Endodermal cell (in vitro differentiated cells): ENCODE data around the gene OR52N1. TPM values are rescaled to one million over a fixed set of nuclear protein-coding genes. Genes with fewer than 3 reads are reported as not detected.

Experiments
- DNase-seq: peaks from one replicate; pipeline ENCODE4 v3.0.0-alpha.2; 2017
- H3K27ac ChIP-seq: 2 replicates; pipeline ENCODE4 v1.5.1; 2013; ENCODE audit warnings: mild to moderate bottlenecking, low read depth, low read length, moderate library complexity
- H3K27me3 ChIP-seq: 2 replicates; pipeline ENCODE4 v1.6.1; 2013; ENCODE audit warnings: mild to moderate bottlenecking, low read length, moderate library complexity; ENCODE audit not compliant: insufficient read depth, control insufficient read depth, poor library complexity, severe bottlenecking
- H3K36me3 ChIP-seq: 2 replicates; pipeline ENCODE4 v1.7.0; 2013; ENCODE audit warnings: mild to moderate bottlenecking, low read length, moderate library complexity; ENCODE audit not compliant: control insufficient read depth, insufficient read depth
- H3K4me1 ChIP-seq: one replicate; pipeline ENCODE4 v1.7.0; 2013; ENCODE audit warnings: low read length; ENCODE audit not compliant: control insufficient read depth, insufficient read depth
- H3K4me3 ChIP-seq: 2 replicates; pipeline ENCODE4 v1.5.1; 2013; ENCODE audit warnings: mild to moderate bottlenecking, low read length, moderate library complexity
- H3K9ac ChIP-seq: 2 replicates; pipeline ENCODE4 v1.6.1; 2013; ENCODE audit warnings: mild to moderate bottlenecking, low read length, moderate library complexity; ENCODE audit not compliant: poor library complexity, severe bottlenecking; ENCODE audit errors: extremely low read depth
- H3K9me3 ChIP-seq: 2 replicates; pipeline ENCODE4 v1.6.1; 2013; ENCODE audit warnings: mild to moderate bottlenecking, low read length, moderate library complexity; ENCODE audit not compliant: control insufficient read depth
- H3K27ac Mint-ChIP-seq: 2 replicates; pipeline ENCODE4 v1.8.0; 2020; ENCODE audit warnings: mixed read lengths
- H3K27me3 Mint-ChIP-seq: 2 replicates; pipeline ENCODE4 v1.8.0; 2021; ENCODE audit warnings: mild to moderate bottlenecking, mixed read lengths; ENCODE audit not compliant: insufficient read depth
- H3K36me3 Mint-ChIP-seq: 2 replicates; pipeline ENCODE4 v1.8.0; 2020; ENCODE audit warnings: low read depth, mixed read lengths
- H3K4me1 Mint-ChIP-seq: 2 replicates; pipeline ENCODE4 v1.8.0; 2020; ENCODE audit warnings: mixed read lengths
- H3K4me3 Mint-ChIP-seq: 2 replicates; pipeline ENCODE4 v1.8.0; 2020; ENCODE audit warnings: mild to moderate bottlenecking, moderate library complexity, mixed read lengths
- H3K9me3 Mint-ChIP-seq: 2 replicates; pipeline ENCODE4 v1.8.0; 2020; ENCODE audit warnings: mild to moderate bottlenecking, mixed read lengths
- WGBS, 2 experiments: methylation state at CpG; one replicate each; pipeline versions ENCODE4 v1.1.5 to v1.1.7; 2013; ENCODE audit warnings: missing lambda C conversion rate in 2 of 2, mixed read lengths in 1 of 2; ENCODE audit not compliant: insufficient coverage in 1 of 2, insufficient read length in 1 of 2; 5-methylcytosine and 5-hydroxymethylcytosine counted together
- total RNA-seq, 2 donors: library from RNA; stranded (reverse); fragmentation: NEBNext Ultra II Directional in 1 of 2; extraction: Animal tissue kit (Norgen Biotek cat#: 25700) in 1 of 2; gene quantifications; 2 replicates in 1 of 2; 3 replicates in 1 of 2; pipeline ENCODE4 v1.2.1, GENCODE V29; 2021
- TF ChIP-seq, protein P1 (sequence below): fragments of 200-600 bp; sonication (generic); conservative IDR thresholded peaks from 2 replicates; pipeline ENCODE4 v1.5.0; 2021; ENCODE audit warnings: antibody characterized with exemption, mild to moderate bottlenecking

OR52N1 gene
- total RNA-seq, 2 donors from 2014 or later: not detected

GRCh38 chr11:5749836-5750235, 41.2 kb downstream of the OR52N1 start:
- no peaks in the 10 kb centered on the region for H3K27me3 Mint-ChIP-seq
- Histone ChIP-seq H3K9ac (no peak overlapping the region), H3K27ac (no peak overlapping the region), H3K27me3 (no peaks in the 10 kb centered on the region), H3K36me3 (no peaks in the 10 kb centered on the region), H3K9me3 (no peaks in the 10 kb centered on the region), H3K4me1 (no peaks in the 10 kb centered on the region), H3K4me3 (no peak overlapping the region)
- DNase-seq: no peak
- no peaks in the 10 kb centered on the region for H3K4me1 Mint-ChIP-seq
- H3K4me3 Mint-ChIP-seq: no peak overlapping the region
- 100% methylated on average over 2 of the region's 3 CpGs; no CpG with 5 or more reads in 1 of the 2 experiments for WGBS, 2 experiments
- TF ChIP-seq, protein P1, sequence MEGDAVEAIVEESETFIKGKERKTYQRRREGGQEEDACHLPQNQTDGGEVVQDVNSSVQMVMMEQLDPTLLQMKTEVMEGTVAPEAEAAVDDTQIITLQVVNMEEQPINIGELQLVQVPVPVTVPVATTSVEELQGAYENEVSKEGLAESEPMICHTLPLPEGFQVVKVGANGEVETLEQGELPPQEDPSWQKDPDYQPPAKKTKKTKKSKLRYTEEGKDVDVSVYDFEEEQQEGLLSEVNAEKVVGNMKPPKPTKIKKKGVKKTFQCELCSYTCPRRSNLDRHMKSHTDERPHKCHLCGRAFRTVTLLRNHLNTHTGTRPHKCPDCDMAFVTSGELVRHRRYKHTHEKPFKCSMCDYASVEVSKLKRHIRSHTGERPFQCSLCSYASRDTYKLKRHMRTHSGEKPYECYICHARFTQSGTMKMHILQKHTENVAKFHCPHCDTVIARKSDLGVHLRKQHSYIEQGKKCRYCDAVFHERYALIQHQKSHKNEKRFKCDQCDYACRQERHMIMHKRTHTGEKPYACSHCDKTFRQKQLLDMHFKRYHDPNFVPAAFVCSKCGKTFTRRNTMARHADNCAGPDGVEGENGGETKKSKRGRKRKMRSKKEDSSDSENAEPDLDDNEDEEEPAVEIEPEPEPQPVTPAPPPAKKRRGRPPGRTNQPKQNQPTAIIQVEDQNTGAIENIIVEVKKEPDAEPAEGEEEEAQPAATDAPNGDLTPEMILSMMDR: no peak
- H3K27ac Mint-ChIP-seq: no peak overlapping the region
- H3K36me3 Mint-ChIP-seq: no peaks in the 10 kb centered on the region
- H3K9me3 Mint-ChIP-seq: no peaks in the 10 kb centered on the region

DNA sequence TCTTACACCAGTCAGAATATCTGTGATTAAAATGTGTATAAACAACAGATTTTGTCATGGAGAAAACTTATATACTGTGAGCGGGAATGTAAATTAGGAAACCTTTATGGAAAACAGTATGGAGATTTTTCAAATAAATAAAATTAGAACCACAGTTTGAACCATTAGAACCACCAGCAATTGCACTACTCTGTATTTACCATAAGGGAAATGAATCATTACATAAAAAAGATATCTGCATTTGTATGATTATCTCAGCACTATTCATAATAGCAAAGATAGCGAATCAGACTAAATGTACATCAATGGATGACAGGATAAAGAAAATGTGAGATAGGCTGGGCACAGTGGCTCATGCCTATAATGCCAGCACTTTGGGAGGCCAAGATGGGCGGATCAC, 44.5 kb downstream of the OR52N1 start:
- H3K36me3 Mint-ChIP-seq: no peaks in the 10 kb centered on the region
- DNase-seq: no peak
- no peak overlapping the region for H3K4me3 Mint-ChIP-seq
- no peaks in the 10 kb centered on the region for H3K4me1 Mint-ChIP-seq
- TF ChIP-seq, protein P1: no peak
- H3K27me3 Mint-ChIP-seq: no peaks in the 10 kb centered on the region
- WGBS, 2 experiments: 91% methylated on average over 1 of the region's 3 CpGs; no CpG with 5 or more reads in 1 of the 2 experiments
- Histone ChIP-seq H3K9ac (no peak overlapping the region), H3K27ac (no peak overlapping the region), H3K4me3 (no peak overlapping the region), H3K9me3 (no peaks in the 10 kb centered on the region), H3K27me3 (no peaks in the 10 kb centered on the region), H3K4me1 (no peaks in the 10 kb centered on the region), H3K36me3 (no peaks in the 10 kb centered on the region)
- H3K9me3 Mint-ChIP-seq: no peaks in the 10 kb centered on the region
- H3K27ac Mint-ChIP-seq: no peak overlapping the region

DNA sequence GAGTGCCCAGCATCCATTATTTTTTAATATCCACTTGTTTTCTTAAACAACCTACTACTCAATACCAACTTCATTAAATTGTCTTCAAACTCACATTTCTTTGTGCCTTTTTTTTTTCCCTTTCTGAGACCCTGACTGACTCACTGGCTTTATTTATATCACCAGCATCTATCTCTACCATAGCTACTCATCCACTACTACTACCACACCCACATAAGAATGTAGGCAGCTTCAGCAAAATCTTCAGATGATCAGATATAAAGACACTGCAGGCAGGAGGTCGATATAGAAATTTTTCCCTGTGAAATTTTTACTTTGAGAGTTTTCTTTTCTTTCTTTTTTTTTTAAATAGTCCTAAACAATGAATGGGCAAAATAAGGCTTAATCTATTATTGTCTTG, 52.6 kb downstream of the OR52N1 start:
- Mint-ChIP-seq H3K27ac (no peak overlapping the region), H3K9me3 (no peaks in the 10 kb centered on the region), H3K27me3 (peaks cover 3% of the 10 kb centered on the region), H3K36me3 (no peaks in the 10 kb centered on the region), H3K4me3 (no peak overlapping the region), H3K4me1 (no peaks in the 10 kb centered on the region)
- no peak overlapping the region for H3K9ac ChIP-seq
- DNase-seq: no peak
- no peaks in the 10 kb centered on the region for H3K36me3 ChIP-seq
- H3K27ac ChIP-seq: peak overlapping the region; percentile 6
- TF ChIP-seq, protein P1: no peak
- no peaks in the 10 kb centered on the region for H3K4me1 ChIP-seq
- no peaks in the 10 kb centered on the region for H3K9me3 ChIP-seq
- whole genome bisulfite sequencing, 2 experiments: no CpG with 5 or more reads among the region's 1 CpG
- H3K4me3 ChIP-seq: no peak overlapping the region
- no peaks in the 10 kb centered on the region for H3K27me3 ChIP-seq
